K562 (cell line): ENCODE measurements around the gene FAR1. TPM values are rescaled to one million over a fixed set of nuclear protein-coding genes. Genes with fewer than 3 reads are reported as not detected.

ENCODE experiments used
- ATAC-seq: fragments of 200-7000 bp; cut with Tn5 transposase; 3 replicates; pipeline ENCODE4 v1.9.1; 2020; ENCODE audit warnings: moderate library complexity
- BruUV-seq: library from RNA; stranded (reverse); fragments of 400-500 nt; replicated peaks from 2 replicates; lab custom pipeline; 2021; lab: Mats Ljungman, UMichigan
- CTCF ChIA-PET: fragments of 300-600 bp; formaldehyde crosslinking; extraction: SDS; loops from one replicate; lab custom pipeline; 2021; ENCODE audit warnings: low intra/inter-chr PET ratio; lab: Yijun Ruan, JAX
- POLR2A ChIA-PET: fragments of 300-600, 350-650 bp; sonication (Branson Sonifier 250); formaldehyde crosslinking; extraction: SDS; loops from one replicate; lab custom pipeline; 2021; ENCODE audit warnings: antibody characterized with exemption, inconsistent platforms; lab: Yijun Ruan, JAX
- DNase-seq, 4 experiments: peaks; one replicate each; pipeline versions ENCODE4 v3.0.0 to v3.0.0-alpha.2; 2011 to 2018; ENCODE audit warnings: low spot score in 3 of 4, mixed read lengths in 3 of 4; ENCODE audit errors: extremely low read depth in 1 of 4
- FAIRE-seq: peaks from 2 replicates; lab custom pipeline; 2011; peaks lifted over from hg19 to GRCh38; lab: Jason Lieb, UNC
- H2AFZ ChIP-seq: 2 replicates; pipeline ENCODE4 v1.6.0; 2011; ENCODE audit warnings: low read depth, low read length, control low read depth, inconsistent platforms
- H3K27ac ChIP-seq: fragments of 200-600 bp; 3 replicates; pipeline ENCODE4 v1.8.0; 2011; ENCODE audit warnings: low read depth, mild to moderate bottlenecking, control low read depth, inconsistent platforms, low read length, moderate library complexity, mixed read lengths; ENCODE audit errors: extremely low read depth
- H3K27me3 ChIP-seq, 2 experiments: fragments of 300-600 bp in 1 of 2; 2 replicates in 1 of 2; 3 replicates in 1 of 2; pipeline versions ENCODE4 v1.6.0 to v1.8.0; 2011; ENCODE audit warnings: inconsistent platforms in 2 of 2, low read length in 2 of 2, mild to moderate bottlenecking in 1 of 2, mixed read lengths in 1 of 2, moderate library complexity in 1 of 2; ENCODE audit not compliant: control insufficient read depth in 2 of 2, insufficient read depth in 2 of 2
- H3K36me3 ChIP-seq: fragments of 300-600 bp; 3 replicates; pipeline ENCODE4 v1.8.0; 2011; ENCODE audit warnings: mild to moderate bottlenecking, low read length, inconsistent platforms; ENCODE audit not compliant: control insufficient read depth, insufficient read depth
- H3K4me1 ChIP-seq, 2 experiments: fragments of 200-600 bp in 1 of 2; replicated peaks in 1 of 2; 2 replicates in 1 of 2; 3 replicates in 1 of 2; pipeline versions ENCODE4 v1.5.1 to v1.8.0; 2011; ENCODE audit warnings: inconsistent platforms in 2 of 2, low read length in 2 of 2, mild to moderate bottlenecking in 1 of 2, mixed read lengths in 1 of 2, moderate library complexity in 1 of 2; ENCODE audit not compliant: control insufficient read depth in 2 of 2, insufficient read depth in 2 of 2
- H3K4me2 ChIP-seq: 2 replicates; pipeline ENCODE4 v1.6.1; 2011; ENCODE audit warnings: low read length, control low read depth, inconsistent platforms, mixed read lengths; ENCODE audit not compliant: insufficient read depth
- H3K4me3 ChIP-seq: fragments of 200-600 bp; sonication (generic), shearing (Covaris generic); 2 replicates; pipeline ENCODE4 v1.5.1; 2016; ENCODE audit warnings: control low read depth, inconsistent platforms
- H3K79me2 ChIP-seq: fragments of 200-600 bp; 3 replicates; pipeline ENCODE4 v1.8.0; 2011; ENCODE audit warnings: low read length, inconsistent platforms; ENCODE audit not compliant: control insufficient read depth, insufficient read depth
- H3K9ac ChIP-seq, 2 experiments: 2 replicates each; pipeline versions ENCODE4 v1.6.0 to v1.6.1; 2011; ENCODE audit warnings: low read depth in 2 of 2, low read length in 2 of 2, control low read depth in 1 of 2, inconsistent platforms in 1 of 2, mild to moderate bottlenecking in 1 of 2, mixed read lengths in 1 of 2; ENCODE audit not compliant: insufficient read depth in 1 of 2
- H3K9me1 ChIP-seq: one replicate; pipeline ENCODE4 v1.6.0; 2011; ENCODE audit warnings: inconsistent platforms, mild to moderate bottlenecking, low read length, moderate library complexity; ENCODE audit not compliant: control insufficient read depth, insufficient read depth
- H3K9me3 ChIP-seq: replicated peaks from 2 replicates; pipeline ENCODE4 v1.5.1; 2011; ENCODE audit warnings: low read depth, low read length, inconsistent platforms; ENCODE audit not compliant: control insufficient read depth, insufficient read depth
- H4K20me1 ChIP-seq: replicated peaks from 2 replicates; pipeline ENCODE4 v1.6.1; 2011; ENCODE audit warnings: low read length, inconsistent platforms, mixed read lengths; ENCODE audit not compliant: control insufficient read depth, insufficient read depth
- CBFB ChIP-seq: sonication (generic); formaldehyde crosslinking; IDR thresholded peaks from 2 replicates; pipeline ENCODE4 v1.4.0; 2020; ENCODE audit warnings: mild to moderate bottlenecking, missing genetic modification reagents
- DPF2 ChIP-seq: fragments of 450-650 bp; IDR thresholded peaks from 2 replicates; pipeline ENCODE4 v1.6.1; 2016
- GTF2A2 ChIP-seq: IDR thresholded peaks from 2 replicates; pipeline ENCODE4 v1.6.1; 2016; ENCODE audit warnings: mild to moderate bottlenecking, missing genetic modification characterization, missing compliant biosample characterization
- KAT7 ChIP-seq: sonication (generic); formaldehyde crosslinking; IDR thresholded peaks from 2 replicates; pipeline ENCODE4 v1.8.0; 2022; ENCODE audit warnings: missing genetic modification reagents, mild to moderate bottlenecking, borderline replicate concordance
- NFIC ChIP-seq: fragments of 450-650 bp; IDR thresholded peaks from 2 replicates; pipeline ENCODE4 v1.6.1; 2017; ENCODE audit warnings: mild to moderate bottlenecking, inconsistent platforms
- TBL1XR1 ChIP-seq, 2 experiments: IDR thresholded peaks; 2 replicates each; pipeline ENCODE4 v1.6.1; 2012; ENCODE audit warnings: improper control_type of control experiment in 2 of 2, low read length in 2 of 2, mild to moderate bottlenecking in 1 of 2
- TCF3 ChIP-seq: sonication (generic); formaldehyde crosslinking; IDR thresholded peaks from 2 replicates; pipeline ENCODE4 v1.4.0; 2020; ENCODE audit warnings: mild to moderate bottlenecking, missing genetic modification reagents
- ZNF436 ChIP-seq: fragments of 250-450, 450-650 bp; sonication (Bioruptor Pico); formaldehyde crosslinking; IDR thresholded peaks from 2 replicates; pipeline ENCODE4 v1.7.0; 2020; ENCODE audit warnings: mild to moderate bottlenecking
- ZNF445 ChIP-seq: fragments of 250-450 bp; sonication (Bioruptor Pico); IDR thresholded peaks from 2 replicates; pipeline ENCODE4 v1.4.0; 2020; ENCODE audit warnings: low read depth, mild to moderate bottlenecking, moderate library complexity
- ZNF551 ChIP-seq: fragments of 250-450 bp; sonication (Bioruptor Pico); IDR thresholded peaks from 2 replicates; pipeline ENCODE4 v1.5.0; 2021; ENCODE audit warnings: mild to moderate bottlenecking, moderate library complexity
- WGBS: fragments of 100-300 bp; shearing (Covaris generic); methylation state at CpG from one replicate; pipeline ENCODE4 v1.1.6; 2016; ENCODE audit warnings: low coverage, mixed read lengths; ENCODE audit not compliant: insufficient coverage; ENCODE audit errors: missing lambda C conversion rate; 5-methylcytosine and 5-hydroxymethylcytosine counted together
- in situ Hi-C: fragments of 300-500 bp; cut with MboI; formaldehyde crosslinking; loops from 4 replicates; pipeline ENCODE4 v1.15.0; 2018; ENCODE audit warnings: inconsistent platforms, mixed read lengths
- intact Hi-C: fragments of 100-400 bp; cut with micrococcal nuclease; formaldehyde crosslinking; loops from 2 replicates; pipeline ENCODE4 v1.14.2; 2022
- polyA plus RNA-seq, 8 experiments: library from polyadenylated mRNA; depleted of rRNA in 4 of 8; stranded (reverse) in 5 of 8; unstranded in 3 of 8; fragments of >200 nt; fragmentation: Nextera tagmentation in 2 of 8; fragmentation: Illumina TruSeq in 1 of 8; extraction: Ambion mirVana in 2 of 8; extraction: Trizol in 1 of 8; gene quantifications; 2 replicates each; pipeline versions ENCODE4 v1.2.1 to v1.2.3, GENCODE V29; 2011 to 2014; ENCODE audit warnings: inconsistent platforms in 1 of 8, missing spikeins in 1 of 8
- total RNA-seq, 7 experiments: library from RNA; depleted of rRNA in 6 of 7; stranded (reverse); fragments of >200 nt in 6 of 7; fragmentation: Illumina TruSeq in 2 of 7; extraction: Trizol in 2 of 7; gene quantifications; 2 replicates each; pipeline versions ENCODE4 v1.2.1 to v1.2.3, GENCODE V29; 2011 to 2021; ENCODE audit warnings: low replicate concordance in 1 of 7
- TF ChIP-seq, protein P1 (sequence below): sonication (generic); formaldehyde crosslinking; IDR thresholded peaks from 2 replicates; pipeline ENCODE4 v1.8.1; 2023; ENCODE audit warnings: missing genetic modification reagents, mild to moderate bottlenecking, borderline replicate concordance
- TF ChIP-seq, protein P2 (sequence below): fragments of 250-450 bp; sonication (Bioruptor Pico); IDR thresholded peaks from 2 replicates; pipeline ENCODE4 v1.8.0; 2022; ENCODE audit warnings: inconsistent platforms
- TF ChIP-seq, protein P3 (sequence below), 3 experiments: fragments of 200-800 bp in 1 of 3; fragments of 250-450 bp in 1 of 3; fragments of 450-650 bp in 1 of 3; sonication (Bioruptor Pico) in 1 of 3; sonication (Bioruptor generic) in 1 of 3; formaldehyde crosslinking in 1 of 3; IDR thresholded peaks; 2 replicates each; pipeline versions ENCODE4 v1.6.1 to v1.8.0; 2016 to 2022; ENCODE audit warnings: mild to moderate bottlenecking in 2 of 3, missing genetic modification characterization in 2 of 3, missing compliant biosample characterization in 1 of 3, moderate library complexity in 1 of 3

The FAR1 gene
- total and polyA plus RNA-seq, 9 of the 15 experiments (the other 6 are each of a cell fraction or from before 2014, with no cell fraction given) = 17.7 to 88.2 (median 52.6) TPM

DNA sequence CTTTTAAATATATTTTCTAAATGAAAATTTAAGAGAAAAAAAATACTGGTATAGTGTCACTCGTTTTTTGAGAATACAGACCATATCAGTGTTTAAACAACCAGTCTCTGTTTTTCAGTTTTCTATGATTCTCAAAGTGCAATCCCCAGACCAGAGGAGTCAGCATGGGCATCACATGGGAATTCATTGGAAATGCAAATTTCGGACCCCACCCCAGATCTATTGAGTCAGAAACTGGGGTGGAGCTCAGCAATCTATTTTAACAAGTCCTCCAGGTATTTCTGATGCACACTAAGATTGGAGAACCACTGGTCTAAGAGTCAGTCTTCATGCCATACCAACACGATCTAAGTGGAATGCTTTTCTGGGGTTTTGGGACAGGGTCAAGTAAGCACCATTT is 66.1 kb downstream of the FAR1 start:
- ATAC-seq = no peak
- no peaks in the 10 kb centered on the region for H3K9me1 ChIP-seq
- H3K4me3 ChIP-seq = no peak overlapping the region
- FAIRE-seq = no peak
- no TSS peak for BruUV-seq
- H3K4me1 ChIP-seq = no peaks in the 10 kb centered on the region
- ChIA-PET POLR2A (interaction anchor here (0.7 kb wide), 1 partner anchor 19 kb away, joined by 3 read pairs; no protein-coding TSS in a partner anchor), CTCF (no interaction called here)
- 26% methylated on average over 3 of the region's 3 CpGs for WGBS
- H3K27me3 ChIP-seq = no peaks in the 10 kb centered on the region
- no peak overlapping the region for H3K4me2 ChIP-seq
- intact Hi-C loops = no loop called here
- in situ Hi-C loops = no loop called here
- no peaks in the 10 kb centered on the region for H4K20me1 ChIP-seq
- H2AFZ ChIP-seq = no peak overlapping the region
- no peak overlapping the region for H3K9ac ChIP-seq
- no peak for DNase-seq
- H3K9me3 ChIP-seq = no peaks in the 10 kb centered on the region
- no peaks in the 10 kb centered on the region for H3K79me2 ChIP-seq
- no peak overlapping the region for H3K27ac ChIP-seq
- peaks cover 13% of the 10 kb centered on the region; the same call in 1 of the 3 replicates for H3K36me3 ChIP-seq
- TF ChIP-seq ZNF551 (CRISPR knock-in tag) = no peak
- no peak for TF ChIP-seq KAT7
- TF ChIP-seq, protein P1, sequence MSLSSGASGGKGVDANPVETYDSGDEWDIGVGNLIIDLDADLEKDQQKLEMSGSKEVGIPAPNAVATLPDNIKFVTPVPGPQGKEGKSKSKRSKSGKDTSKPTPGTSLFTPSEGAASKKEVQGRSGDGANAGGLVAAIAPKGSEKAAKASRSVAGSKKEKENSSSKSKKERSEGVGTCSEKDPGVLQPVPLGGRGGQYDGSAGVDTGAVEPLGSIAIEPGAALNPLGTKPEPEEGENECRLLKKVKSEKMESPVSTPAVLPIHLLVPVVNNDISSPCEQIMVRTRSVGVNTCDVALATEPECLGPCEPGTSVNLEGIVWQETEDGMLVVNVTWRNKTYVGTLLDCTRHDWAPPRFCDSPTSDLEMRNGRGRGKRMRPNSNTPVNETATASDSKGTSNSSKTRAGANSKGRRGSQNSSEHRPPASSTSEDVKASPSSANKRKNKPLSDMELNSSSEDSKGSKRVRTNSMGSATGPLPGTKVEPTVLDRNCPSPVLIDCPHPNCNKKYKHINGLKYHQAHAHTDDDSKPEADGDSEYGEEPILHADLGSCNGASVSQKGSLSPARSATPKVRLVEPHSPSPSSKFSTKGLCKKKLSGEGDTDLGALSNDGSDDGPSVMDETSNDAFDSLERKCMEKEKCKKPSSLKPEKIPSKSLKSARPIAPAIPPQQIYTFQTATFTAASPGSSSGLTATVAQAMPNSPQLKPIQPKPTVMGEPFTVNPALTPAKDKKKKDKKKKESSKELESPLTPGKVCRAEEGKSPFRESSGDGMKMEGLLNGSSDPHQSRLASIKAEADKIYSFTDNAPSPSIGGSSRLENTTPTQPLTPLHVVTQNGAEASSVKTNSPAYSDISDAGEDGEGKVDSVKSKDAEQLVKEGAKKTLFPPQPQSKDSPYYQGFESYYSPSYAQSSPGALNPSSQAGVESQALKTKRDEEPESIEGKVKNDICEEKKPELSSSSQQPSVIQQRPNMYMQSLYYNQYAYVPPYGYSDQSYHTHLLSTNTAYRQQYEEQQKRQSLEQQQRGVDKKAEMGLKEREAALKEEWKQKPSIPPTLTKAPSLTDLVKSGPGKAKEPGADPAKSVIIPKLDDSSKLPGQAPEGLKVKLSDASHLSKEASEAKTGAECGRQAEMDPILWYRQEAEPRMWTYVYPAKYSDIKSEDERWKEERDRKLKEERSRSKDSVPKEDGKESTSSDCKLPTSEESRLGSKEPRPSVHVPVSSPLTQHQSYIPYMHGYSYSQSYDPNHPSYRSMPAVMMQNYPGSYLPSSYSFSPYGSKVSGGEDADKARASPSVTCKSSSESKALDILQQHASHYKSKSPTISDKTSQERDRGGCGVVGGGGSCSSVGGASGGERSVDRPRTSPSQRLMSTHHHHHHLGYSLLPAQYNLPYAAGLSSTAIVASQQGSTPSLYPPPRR = no peak
- no peak for TF ChIP-seq DPF2
- no peak for TF ChIP-seq CBFB (CRISPR knock-in tag)
- TF ChIP-seq ZNF445 (CRISPR knock-in tag) = no peak
- TF ChIP-seq, protein P2, sequence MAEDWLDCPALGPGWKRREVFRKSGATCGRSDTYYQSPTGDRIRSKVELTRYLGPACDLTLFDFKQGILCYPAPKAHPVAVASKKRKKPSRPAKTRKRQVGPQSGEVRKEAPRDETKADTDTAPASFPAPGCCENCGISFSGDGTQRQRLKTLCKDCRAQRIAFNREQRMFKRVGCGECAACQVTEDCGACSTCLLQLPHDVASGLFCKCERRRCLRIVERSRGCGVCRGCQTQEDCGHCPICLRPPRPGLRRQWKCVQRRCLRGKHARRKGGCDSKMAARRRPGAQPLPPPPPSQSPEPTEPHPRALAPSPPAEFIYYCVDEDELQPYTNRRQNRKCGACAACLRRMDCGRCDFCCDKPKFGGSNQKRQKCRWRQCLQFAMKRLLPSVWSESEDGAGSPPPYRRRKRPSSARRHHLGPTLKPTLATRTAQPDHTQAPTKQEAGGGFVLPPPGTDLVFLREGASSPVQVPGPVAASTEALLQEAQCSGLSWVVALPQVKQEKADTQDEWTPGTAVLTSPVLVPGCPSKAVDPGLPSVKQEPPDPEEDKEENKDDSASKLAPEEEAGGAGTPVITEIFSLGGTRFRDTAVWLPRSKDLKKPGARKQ (CRISPR knock-in tag) = no peak
- no peak for TF ChIP-seq NFIC
- no peak for TF ChIP-seq TCF3 (CRISPR knock-in tag)
- TF ChIP-seq, protein P3, sequence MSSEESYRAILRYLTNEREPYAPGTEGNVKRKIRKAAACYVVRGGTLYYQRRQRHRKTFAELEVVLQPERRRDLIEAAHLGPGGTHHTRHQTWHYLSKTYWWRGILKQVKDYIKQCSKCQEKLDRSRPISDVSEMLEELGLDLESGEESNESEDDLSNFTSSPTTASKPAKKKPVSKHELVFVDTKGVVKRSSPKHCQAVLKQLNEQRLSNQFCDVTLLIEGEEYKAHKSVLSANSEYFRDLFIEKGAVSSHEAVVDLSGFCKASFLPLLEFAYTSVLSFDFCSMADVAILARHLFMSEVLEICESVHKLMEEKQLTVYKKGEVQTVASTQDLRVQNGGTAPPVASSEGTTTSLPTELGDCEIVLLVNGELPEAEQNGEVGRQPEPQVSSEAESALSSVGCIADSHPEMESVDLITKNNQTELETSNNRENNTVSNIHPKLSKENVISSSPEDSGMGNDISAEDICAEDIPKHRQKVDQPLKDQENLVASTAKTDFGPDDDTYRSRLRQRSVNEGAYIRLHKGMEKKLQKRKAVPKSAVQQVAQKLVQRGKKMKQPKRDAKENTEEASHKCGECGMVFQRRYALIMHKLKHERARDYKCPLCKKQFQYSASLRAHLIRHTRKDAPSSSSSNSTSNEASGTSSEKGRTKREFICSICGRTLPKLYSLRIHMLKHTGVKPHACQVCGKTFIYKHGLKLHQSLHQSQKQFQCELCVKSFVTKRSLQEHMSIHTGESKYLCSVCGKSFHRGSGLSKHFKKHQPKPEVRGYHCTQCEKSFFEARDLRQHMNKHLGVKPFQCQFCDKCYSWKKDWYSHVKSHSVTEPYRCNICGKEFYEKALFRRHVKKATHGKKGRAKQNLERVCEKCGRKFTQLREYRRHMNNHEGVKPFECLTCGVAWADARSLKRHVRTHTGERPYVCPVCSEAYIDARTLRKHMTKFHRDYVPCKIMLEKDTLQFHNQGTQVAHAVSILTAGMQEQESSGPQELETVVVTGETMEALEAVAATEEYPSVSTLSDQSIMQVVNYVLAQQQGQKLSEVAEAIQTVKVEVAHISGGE (CRISPR knock-in tag; IDR thresholded peaks at IDR 0.05) = no peak
- no peak for TF ChIP-seq GTF2A2 (tag)
- no peak for TF ChIP-seq TBL1XR1 (IDR thresholded peaks at IDR 0.05; ENCODE audit: low read length in 2 of 2)
- no peak for TF ChIP-seq ZNF436 (CRISPR knock-in tag)
